WTC11 (cell line): ENCODE data around the gene MYORG. TPM values are rescaled to one million over a fixed set of nuclear protein-coding genes. Genes with fewer than 3 reads are reported as not detected.

ENCODE experiments used
- ATAC-seq: fragments of 200-7000 bp; cut with Tn5 transposase; 2 replicates; pipeline ENCODE4 v1.10.0; 2021; ENCODE audit warnings: mild to moderate bottlenecking, moderate library complexity
- CTCF ChIA-PET: fragments of 300-600 bp; sonication (Branson Sonifier 250); formaldehyde crosslinking; loops from one replicate; lab custom pipeline; 2021; ENCODE audit warnings: antibody characterized with exemption; lab: Charles Lee
- POLR2A ChIA-PET: fragments of 350-600 bp; sonication (Branson Sonifier 250); formaldehyde crosslinking; loops from one replicate; lab custom pipeline; 2021; ENCODE audit warnings: antibody characterized with exemption; lab: Charles Lee
- DNase-seq: peaks from one replicate; pipeline ENCODE4 v3.0.0; 2021; ENCODE audit warnings: low spot score
- H3K27ac Mint-ChIP-seq: 2 replicates; pipeline ENCODE4 v1.8.0; 2021; ENCODE audit warnings: mixed read lengths
- H3K27me3 Mint-ChIP-seq: 2 replicates; pipeline ENCODE4 v1.8.0; 2021; ENCODE audit warnings: low read depth, mild to moderate bottlenecking, moderate library complexity, mixed read lengths
- H3K36me3 Mint-ChIP-seq: 2 replicates; pipeline ENCODE4 v1.8.0; 2021; ENCODE audit warnings: mixed read lengths
- H3K4me1 Mint-ChIP-seq: 2 replicates; pipeline ENCODE4 v1.8.0; 2022; ENCODE audit warnings: mixed read lengths
- H3K4me3 Mint-ChIP-seq: 2 replicates; pipeline ENCODE4 v1.8.0; 2021; ENCODE audit warnings: mild to moderate bottlenecking, moderate library complexity, mixed read lengths
- H3K9me3 Mint-ChIP-seq: 2 replicates; pipeline ENCODE4 v1.8.0; 2021; ENCODE audit warnings: mixed read lengths
- AR ChIP-seq: fragments of 250-450 bp; sonication (Bioruptor Pico); IDR thresholded peaks from 2 replicates; pipeline ENCODE4 v1.9.0; 2021; ENCODE audit warnings: mild to moderate bottlenecking
- EMX1 ChIP-seq: fragments of 250-450 bp; sonication (Bioruptor Pico); IDR thresholded peaks from 2 replicates; pipeline ENCODE4 v1.8.0; 2021; ENCODE audit warnings: mild to moderate bottlenecking
- GTF2I ChIP-seq: fragments of 250-450 bp; sonication (Bioruptor Pico); conservative IDR thresholded peaks from 2 replicates; pipeline ENCODE4 v1.4.0; 2021; ENCODE audit warnings: mild to moderate bottlenecking
- MAX ChIP-seq: sonication (generic); formaldehyde crosslinking; IDR thresholded peaks from 2 replicates; pipeline ENCODE4 v1.8.0; 2022; ENCODE audit warnings: mild to moderate bottlenecking, missing genetic modification reagents
- MXD4 ChIP-seq: fragments of 250-450 bp; sonication (Bioruptor Pico); IDR thresholded peaks from 2 replicates; pipeline ENCODE4 v1.8.0; 2021; ENCODE audit warnings: mild to moderate bottlenecking, moderate library complexity, borderline replicate concordance
- NR1H2 ChIP-seq: sonication (generic); formaldehyde crosslinking; IDR thresholded peaks from 2 replicates; pipeline ENCODE4 v1.9.0; 2021; ENCODE audit warnings: mild to moderate bottlenecking, moderate library complexity, missing genetic modification reagents
- NR3C1 ChIP-seq: sonication (generic); formaldehyde crosslinking; conservative IDR thresholded peaks from 2 replicates; pipeline ENCODE4 v1.8.1; 2023; ENCODE audit warnings: low read depth, mild to moderate bottlenecking, missing genetic modification reagents
- OVOL2 ChIP-seq: fragments of 250-450 bp; sonication (Bioruptor Pico); IDR thresholded peaks from 2 replicates; pipeline ENCODE4 v1.9.0; 2021; ENCODE audit warnings: mild to moderate bottlenecking, borderline replicate concordance
- RELA ChIP-seq: sonication (generic); formaldehyde crosslinking; IDR thresholded peaks from 2 replicates; pipeline ENCODE4 v1.8.1; 2022; ENCODE audit warnings: missing genetic modification reagents, mild to moderate bottlenecking, borderline replicate concordance
- SP1 ChIP-seq: sonication (generic); formaldehyde crosslinking; conservative IDR thresholded peaks from 2 replicates; pipeline ENCODE4 v1.8.1; 2022; ENCODE audit warnings: missing genetic modification reagents
- TCF7 ChIP-seq: sonication (generic); formaldehyde crosslinking; IDR thresholded peaks from 2 replicates; pipeline ENCODE4 v1.8.0; 2022; ENCODE audit warnings: mild to moderate bottlenecking, low read depth, missing genetic modification reagents, moderate library complexity
- TP53 ChIP-seq: sonication (generic); formaldehyde crosslinking; IDR thresholded peaks from 2 replicates; pipeline ENCODE4 v1.8.1; 2023; ENCODE audit warnings: mild to moderate bottlenecking, missing genetic modification reagents
- ZNF138 ChIP-seq: sonication (generic); formaldehyde crosslinking; conservative IDR thresholded peaks from 2 replicates; pipeline ENCODE4 v1.8.1; 2022; ENCODE audit warnings: mild to moderate bottlenecking, moderate library complexity, missing genetic modification reagents
- ZNF671 ChIP-seq: fragments of 250-450 bp; sonication (Bioruptor Pico); IDR thresholded peaks from 2 replicates; pipeline ENCODE4 v1.8.0; 2021; ENCODE audit warnings: mild to moderate bottlenecking
- total RNA-seq: library from RNA; stranded (reverse); gene quantifications from 3 replicates; pipeline ENCODE4 v1.2.3, GENCODE V29; 2021
- TF ChIP-seq, protein P1 (sequence below): fragments of 250-450 bp; sonication (Bioruptor Pico); IDR thresholded peaks from 2 replicates; pipeline ENCODE4 v1.9.0; 2021; ENCODE audit warnings: moderate library complexity, mild to moderate bottlenecking, inconsistent platforms, borderline replicate concordance
- TF ChIP-seq, protein P2 (sequence below): sonication (generic); formaldehyde crosslinking; IDR thresholded peaks from 2 replicates; pipeline ENCODE4 v1.8.1; 2023; ENCODE audit warnings: mild to moderate bottlenecking, missing genetic modification reagents
- TF ChIP-seq, protein P3 (sequence below): sonication (generic); formaldehyde crosslinking; IDR thresholded peaks from 2 replicates; pipeline ENCODE4 v1.8.1; 2023; ENCODE audit warnings: mild to moderate bottlenecking, missing genetic modification reagents
- TF ChIP-seq, protein P4 (sequence below): sonication (generic); formaldehyde crosslinking; conservative IDR thresholded peaks from 2 replicates; pipeline ENCODE4 v1.8.1; 2023; ENCODE audit warnings: mild to moderate bottlenecking, low read depth, missing genetic modification reagents, moderate library complexity
- TF ChIP-seq, protein P5 (sequence below): fragments of 200-600 bp; IDR thresholded peaks from 2 replicates; pipeline ENCODE4 v1.8.0; 2022; ENCODE audit warnings: antibody characterized with exemption

MYORG gene
- total RNA-seq, 1 experiment from 2014 or later: 18.9 TPM

DNA sequence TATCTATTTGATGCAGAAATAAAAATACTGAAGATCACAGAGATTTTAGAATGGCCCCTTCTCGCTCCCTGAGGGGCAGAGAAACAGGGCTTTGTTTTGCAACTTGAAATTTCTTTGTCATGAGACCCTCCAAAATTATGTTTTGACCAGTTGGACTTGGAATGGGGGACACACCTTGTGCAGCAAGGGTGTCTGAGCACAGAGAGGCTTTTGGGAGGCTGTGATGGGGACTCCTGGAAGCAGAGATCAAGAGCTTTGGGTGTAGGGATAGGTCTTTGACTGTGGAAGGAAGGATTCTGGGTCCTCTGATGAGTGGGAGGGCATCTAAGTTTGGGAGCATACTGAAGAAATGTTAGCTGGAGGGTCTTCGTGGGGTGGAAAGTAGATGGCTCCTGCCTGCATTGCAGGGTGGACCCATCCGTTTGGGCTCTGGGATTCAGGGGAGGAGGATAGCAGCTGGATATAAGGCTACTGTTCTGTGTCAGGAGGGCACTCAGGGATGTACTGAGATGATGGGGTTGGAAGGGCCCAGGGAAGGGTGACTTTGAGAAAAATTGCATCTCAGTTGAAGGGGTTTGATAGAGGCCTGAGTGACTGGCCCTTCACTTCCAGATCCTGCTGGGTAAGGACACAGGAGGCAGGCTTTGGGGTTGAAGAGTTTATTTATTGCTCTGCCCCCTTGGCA is 1.8 kb upstream of the MYORG start:
- Mint-ChIP-seq H3K27ac (no peak overlapping the region), H3K4me3 (0 out of 2 replicates have a peak overlapping the region, but pooled peaks have one; percentile 0), H3K4me1 (peaks cover 33% of the 10 kb centered on the region), H3K27me3 (peaks cover 50% of the 10 kb centered on the region), H3K9me3 (no peaks in the 10 kb centered on the region), H3K36me3 (no peaks in the 10 kb centered on the region)
- TF ChIP-seq RELA (CRISPR knock-in tag) (no peak), GTF2I (no peak), EMX1 (CRISPR knock-in tag) (no peak), AR (CRISPR knock-in tag) (no peak), MXD4 (CRISPR knock-in tag) (no peak), TCF7 (CRISPR knock-in tag) (no peak)
- ATAC-seq (no peak), DNase-seq (no peak)
- POLR2A ChIA-PET: interaction anchor here (0.6 to 1.6 kb wide), 2 partner anchors 44 to 199 kb away, joined by 3 to 4 read pairs; no protein-coding TSS in a partner anchor
- CTCF ChIA-PET: interaction anchor here (0.5 to 7.9 kb wide), 37 partner anchors 8 to 286 kb away, joined by 3 to 168 read pairs (median 4); partner anchors contain the start of genes DNAI1, FAM219A and UBAP1

DNA sequence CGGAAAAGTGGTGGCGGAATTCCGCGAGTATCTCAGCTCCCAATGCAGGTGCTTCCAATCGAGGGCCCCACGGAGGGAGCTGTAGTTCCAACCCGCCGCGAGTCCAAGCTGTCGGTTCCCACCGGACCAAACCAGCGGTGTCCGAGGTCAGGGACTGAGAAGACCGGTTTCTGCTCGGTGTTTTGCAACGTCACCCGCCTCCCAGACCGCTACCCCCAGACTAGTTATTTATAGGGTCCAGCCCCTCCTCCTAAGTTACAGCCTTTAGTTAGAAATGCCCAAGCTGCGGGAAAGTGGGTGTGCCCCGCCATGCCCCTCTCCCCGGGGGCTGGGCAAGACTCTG is 677 bp upstream of the MYORG start:
- H3K4me1 Mint-ChIP-seq: peaks cover 37% of the 10 kb centered on the region
- no peak for ATAC-seq
- ChIA-PET CTCF (interaction anchor here (0.6 to 7.9 kb wide), 14 partner anchors 13 to 675 kb away, joined by 3 to 168 read pairs (median 4); partner anchors contain the start of genes DNAI1 and FAM219A), POLR2A (interaction anchor here (0.6 to 1.2 kb wide), 5 partner anchors 13 to 328 kb away, joined by 3 read pairs; no protein-coding TSS in a partner anchor)
- peak overlapping the region; percentile 93 for H3K4me3 Mint-ChIP-seq
- H3K27ac Mint-ChIP-seq: peak overlapping the region; percentile 48; the same call in 1 of the 2 replicates
- DNase-seq: peak; percentile 70
- H3K36me3 Mint-ChIP-seq: no peaks in the 10 kb centered on the region
- TF ChIP-seq NR3C1 (CRISPR knock-in tag): no peak
- TF ChIP-seq MAX (CRISPR knock-in tag): no peak
- no peak for TF ChIP-seq OVOL2 (CRISPR knock-in tag)
- no peak for TF ChIP-seq MXD4 (CRISPR knock-in tag)
- TF ChIP-seq ZNF138 (CRISPR knock-in tag): no peak
- TF ChIP-seq, protein P1, sequence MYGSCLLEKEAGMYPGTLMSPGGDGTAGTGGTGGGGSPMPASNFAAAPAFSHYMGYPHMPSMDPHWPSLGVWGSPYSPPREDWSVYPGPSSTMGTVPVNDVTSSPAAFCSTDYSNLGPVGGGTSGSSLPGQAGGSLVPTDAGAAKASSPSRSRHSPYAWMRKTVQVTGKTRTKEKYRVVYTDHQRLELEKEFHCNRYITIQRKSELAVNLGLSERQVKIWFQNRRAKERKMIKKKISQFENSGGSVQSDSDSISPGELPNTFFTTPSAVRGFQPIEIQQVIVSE (CRISPR knock-in tag): no peak
- no peak for TF ChIP-seq TP53 (CRISPR knock-in tag)
- no peak for TF ChIP-seq ZNF671 (CRISPR knock-in tag)
- TF ChIP-seq NR1H2 (CRISPR knock-in tag): no peak
- TF ChIP-seq, protein P2, sequence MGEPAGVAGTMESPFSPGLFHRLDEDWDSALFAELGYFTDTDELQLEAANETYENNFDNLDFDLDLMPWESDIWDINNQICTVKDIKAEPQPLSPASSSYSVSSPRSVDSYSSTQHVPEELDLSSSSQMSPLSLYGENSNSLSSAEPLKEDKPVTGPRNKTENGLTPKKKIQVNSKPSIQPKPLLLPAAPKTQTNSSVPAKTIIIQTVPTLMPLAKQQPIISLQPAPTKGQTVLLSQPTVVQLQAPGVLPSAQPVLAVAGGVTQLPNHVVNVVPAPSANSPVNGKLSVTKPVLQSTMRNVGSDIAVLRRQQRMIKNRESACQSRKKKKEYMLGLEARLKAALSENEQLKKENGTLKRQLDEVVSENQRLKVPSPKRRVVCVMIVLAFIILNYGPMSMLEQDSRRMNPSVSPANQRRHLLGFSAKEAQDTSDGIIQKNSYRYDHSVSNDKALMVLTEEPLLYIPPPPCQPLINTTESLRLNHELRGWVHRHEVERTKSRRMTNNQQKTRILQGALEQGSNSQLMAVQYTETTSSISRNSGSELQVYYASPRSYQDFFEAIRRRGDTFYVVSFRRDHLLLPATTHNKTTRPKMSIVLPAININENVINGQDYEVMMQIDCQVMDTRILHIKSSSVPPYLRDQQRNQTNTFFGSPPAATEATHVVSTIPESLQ (CRISPR knock-in tag): no peak
- TF ChIP-seq, protein P3, sequence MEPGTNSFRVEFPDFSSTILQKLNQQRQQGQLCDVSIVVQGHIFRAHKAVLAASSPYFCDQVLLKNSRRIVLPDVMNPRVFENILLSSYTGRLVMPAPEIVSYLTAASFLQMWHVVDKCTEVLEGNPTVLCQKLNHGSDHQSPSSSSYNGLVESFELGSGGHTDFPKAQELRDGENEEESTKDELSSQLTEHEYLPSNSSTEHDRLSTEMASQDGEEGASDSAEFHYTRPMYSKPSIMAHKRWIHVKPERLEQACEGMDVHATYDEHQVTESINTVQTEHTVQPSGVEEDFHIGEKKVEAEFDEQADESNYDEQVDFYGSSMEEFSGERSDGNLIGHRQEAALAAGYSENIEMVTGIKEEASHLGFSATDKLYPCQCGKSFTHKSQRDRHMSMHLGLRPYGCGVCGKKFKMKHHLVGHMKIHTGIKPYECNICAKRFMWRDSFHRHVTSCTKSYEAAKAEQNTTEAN (CRISPR knock-in tag): no peak
- TF ChIP-seq SP1 (CRISPR knock-in tag): no peak
- TF ChIP-seq, protein P4, sequence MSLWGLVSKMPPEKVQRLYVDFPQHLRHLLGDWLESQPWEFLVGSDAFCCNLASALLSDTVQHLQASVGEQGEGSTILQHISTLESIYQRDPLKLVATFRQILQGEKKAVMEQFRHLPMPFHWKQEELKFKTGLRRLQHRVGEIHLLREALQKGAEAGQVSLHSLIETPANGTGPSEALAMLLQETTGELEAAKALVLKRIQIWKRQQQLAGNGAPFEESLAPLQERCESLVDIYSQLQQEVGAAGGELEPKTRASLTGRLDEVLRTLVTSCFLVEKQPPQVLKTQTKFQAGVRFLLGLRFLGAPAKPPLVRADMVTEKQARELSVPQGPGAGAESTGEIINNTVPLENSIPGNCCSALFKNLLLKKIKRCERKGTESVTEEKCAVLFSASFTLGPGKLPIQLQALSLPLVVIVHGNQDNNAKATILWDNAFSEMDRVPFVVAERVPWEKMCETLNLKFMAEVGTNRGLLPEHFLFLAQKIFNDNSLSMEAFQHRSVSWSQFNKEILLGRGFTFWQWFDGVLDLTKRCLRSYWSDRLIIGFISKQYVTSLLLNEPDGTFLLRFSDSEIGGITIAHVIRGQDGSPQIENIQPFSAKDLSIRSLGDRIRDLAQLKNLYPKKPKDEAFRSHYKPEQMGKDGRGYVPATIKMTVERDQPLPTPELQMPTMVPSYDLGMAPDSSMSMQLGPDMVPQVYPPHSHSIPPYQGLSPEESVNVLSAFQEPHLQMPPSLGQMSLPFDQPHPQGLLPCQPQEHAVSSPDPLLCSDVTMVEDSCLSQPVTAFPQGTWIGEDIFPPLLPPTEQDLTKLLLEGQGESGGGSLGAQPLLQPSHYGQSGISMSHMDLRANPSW: no peak
- TF ChIP-seq, protein P5, sequence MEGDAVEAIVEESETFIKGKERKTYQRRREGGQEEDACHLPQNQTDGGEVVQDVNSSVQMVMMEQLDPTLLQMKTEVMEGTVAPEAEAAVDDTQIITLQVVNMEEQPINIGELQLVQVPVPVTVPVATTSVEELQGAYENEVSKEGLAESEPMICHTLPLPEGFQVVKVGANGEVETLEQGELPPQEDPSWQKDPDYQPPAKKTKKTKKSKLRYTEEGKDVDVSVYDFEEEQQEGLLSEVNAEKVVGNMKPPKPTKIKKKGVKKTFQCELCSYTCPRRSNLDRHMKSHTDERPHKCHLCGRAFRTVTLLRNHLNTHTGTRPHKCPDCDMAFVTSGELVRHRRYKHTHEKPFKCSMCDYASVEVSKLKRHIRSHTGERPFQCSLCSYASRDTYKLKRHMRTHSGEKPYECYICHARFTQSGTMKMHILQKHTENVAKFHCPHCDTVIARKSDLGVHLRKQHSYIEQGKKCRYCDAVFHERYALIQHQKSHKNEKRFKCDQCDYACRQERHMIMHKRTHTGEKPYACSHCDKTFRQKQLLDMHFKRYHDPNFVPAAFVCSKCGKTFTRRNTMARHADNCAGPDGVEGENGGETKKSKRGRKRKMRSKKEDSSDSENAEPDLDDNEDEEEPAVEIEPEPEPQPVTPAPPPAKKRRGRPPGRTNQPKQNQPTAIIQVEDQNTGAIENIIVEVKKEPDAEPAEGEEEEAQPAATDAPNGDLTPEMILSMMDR: no peak
- H3K27me3 Mint-ChIP-seq: peaks cover 38% of the 10 kb centered on the region
- no peaks in the 10 kb centered on the region for H3K9me3 Mint-ChIP-seq
